GM21786 (cell line): Measurements from ENCODE around the gene TMC6.

Experiments
- ATAC-seq: cut with Tn5 transposase; IDR thresholded peaks from one replicate; pipeline ENCODE4 v1.9.1; 2021; ENCODE audit not compliant: unreplicated experiment

Gene TMC6

DNA sequence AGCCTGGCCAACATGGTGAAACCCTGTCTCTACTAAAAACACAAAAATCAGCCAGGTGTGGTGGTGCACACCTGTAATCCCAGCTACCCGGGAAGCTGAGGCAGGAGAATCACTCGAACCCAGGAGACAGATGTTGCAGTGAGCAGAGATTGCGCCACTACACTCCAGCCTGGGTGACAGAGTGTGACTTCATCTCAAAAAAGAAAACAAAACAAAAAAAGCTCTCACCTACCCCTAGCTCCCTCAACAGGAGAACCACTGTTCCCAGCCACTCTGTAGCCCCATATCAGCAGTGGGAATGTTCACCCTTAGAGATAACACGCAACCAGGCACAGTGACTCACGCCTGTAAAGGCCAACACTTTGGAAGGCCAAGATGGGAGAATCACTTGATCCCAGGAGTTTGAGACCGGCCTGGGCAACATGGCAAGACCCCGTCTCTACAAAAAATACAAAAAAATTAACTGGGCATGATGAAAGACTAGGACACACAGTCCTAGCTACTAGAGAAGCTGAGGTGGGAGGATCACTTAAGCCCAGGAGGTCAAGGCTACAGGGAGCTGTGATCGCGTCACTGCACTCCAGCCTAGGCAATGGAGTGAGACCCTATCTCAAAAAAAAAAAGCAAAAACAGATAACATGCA lies 7.4 kb upstream of the TMC6 start:
- no peak for ATAC-seq

DNA sequence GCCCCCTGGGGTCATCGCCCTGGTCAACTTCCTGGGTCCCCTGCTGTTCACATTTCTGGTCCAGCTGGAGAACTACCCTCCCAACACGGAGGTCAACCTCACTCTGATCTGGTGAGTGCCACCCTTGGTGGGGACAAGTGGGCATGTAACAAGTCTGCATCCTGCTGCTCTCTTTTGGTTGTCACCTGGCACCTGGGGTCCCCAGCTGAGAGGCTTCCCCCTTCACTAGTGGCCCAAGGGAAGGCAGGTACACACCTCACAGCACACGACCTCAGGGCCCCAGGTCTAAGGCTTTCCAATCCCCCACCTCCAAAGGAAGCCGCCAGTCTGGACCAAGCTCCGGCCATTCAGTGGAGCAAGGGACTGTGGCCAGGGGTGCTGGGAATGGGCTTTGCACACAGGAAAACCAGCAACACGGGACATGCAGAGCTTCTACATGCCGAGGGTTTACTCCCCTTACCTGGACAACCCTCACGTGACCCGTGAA lies 6.4 kb upstream of the TMC6 start:
- no peak for ATAC-seq

DNA sequence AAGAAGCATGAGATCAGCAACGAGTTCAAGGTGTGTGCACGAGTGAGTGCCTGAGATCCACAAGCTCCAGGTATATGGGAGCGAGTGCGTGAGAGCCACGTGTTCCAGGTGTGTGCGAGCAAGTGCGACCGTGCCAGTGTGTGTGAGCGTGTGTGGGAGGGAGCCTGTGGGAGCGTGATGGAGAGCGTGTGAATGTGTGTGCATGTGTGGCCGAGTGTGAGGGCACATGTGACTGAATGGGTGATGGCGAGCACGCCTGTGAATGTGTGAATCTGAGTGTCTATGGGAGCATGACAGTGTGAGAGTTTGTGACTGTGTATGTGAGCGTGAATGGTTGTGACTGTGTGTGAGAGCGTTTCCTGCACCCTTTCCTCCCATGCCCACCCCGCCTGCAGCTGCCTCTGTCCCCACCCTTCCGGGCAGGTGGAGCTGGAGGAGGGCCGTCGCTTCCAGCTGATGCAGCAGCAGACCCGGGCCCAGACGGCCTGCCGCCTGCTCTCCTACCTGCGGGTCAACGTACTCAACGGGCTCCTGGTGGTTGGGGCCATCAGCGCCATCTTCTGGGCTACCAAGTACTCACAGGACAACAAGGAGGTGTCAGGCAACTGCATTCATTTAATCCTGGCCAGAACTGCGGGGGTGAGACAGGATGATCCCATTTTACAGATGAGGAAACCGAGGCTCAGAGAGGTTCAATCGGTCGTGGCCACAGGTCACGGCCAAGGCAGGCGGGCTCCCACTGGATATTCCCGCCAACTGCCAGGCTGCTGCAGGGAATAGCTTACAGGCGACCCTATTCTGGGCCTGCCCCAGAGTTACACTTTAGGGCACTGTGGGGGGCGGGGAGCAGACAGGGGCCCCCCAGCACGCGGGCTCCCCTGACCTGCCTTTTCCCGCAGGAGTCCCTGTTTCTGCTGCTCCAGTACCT lies 5.7 kb upstream of the TMC6 start:
- no peak for ATAC-seq

DNA sequence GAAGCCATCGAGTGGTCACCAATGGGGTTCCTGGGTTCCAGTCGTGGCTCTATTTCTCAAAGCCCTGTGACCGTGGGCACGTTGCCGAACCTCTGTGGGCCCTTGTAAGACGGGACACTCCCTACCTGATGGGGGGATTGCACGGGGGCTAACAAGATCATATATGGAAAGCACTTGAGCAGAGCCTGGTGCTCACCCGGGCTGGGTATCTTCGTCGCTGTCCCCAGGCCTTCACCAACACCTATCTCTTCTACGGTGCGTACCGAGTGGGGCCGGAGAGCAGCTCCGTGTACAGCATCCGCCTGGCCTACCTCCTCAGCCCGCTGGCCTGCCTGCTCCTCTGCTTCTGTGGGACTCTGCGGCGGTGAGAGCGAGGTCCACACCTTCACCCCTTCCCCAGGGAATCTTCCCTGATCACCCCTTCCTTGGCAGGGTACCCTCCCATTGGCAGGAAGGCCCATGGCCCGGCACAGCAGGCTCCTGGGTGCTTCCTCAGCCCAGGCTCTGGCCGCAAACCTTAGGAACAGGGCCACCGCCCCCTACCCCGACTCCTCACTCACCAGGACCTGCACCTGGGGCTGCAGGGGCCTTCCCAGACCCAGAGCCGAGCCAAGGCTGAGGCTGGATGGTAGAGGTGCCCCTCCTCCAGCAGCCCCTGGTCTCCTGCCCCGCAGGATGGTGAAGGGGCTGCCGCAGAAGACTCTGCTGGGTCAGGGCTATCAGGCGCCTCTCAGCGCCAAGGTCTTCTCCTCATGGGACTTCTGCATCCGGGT lies 4.8 kb upstream of the TMC6 start:
- ATAC-seq, result no peak

DNA sequence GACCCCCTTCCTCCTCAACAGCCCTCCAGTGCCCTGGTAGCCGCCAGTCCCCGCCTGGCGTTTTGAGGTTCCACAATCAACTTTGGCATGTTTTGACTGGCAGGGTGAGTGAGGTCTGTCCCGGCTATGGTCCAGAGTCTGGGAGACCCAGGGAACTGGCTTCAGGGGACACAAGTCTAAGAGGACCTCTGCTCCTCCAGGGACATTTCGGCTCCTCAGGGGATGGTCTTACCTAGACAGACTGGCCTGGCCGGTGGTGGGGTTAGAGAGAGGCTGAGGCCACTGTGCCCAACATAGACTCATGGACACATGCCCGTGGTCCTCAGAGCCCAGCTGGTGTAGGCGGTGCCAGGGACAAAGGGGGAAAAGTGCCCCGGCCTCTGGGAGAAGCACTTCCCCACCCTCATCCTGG lies 4.2 kb upstream of the TMC6 start:
- ATAC-seq, result no peak

DNA sequence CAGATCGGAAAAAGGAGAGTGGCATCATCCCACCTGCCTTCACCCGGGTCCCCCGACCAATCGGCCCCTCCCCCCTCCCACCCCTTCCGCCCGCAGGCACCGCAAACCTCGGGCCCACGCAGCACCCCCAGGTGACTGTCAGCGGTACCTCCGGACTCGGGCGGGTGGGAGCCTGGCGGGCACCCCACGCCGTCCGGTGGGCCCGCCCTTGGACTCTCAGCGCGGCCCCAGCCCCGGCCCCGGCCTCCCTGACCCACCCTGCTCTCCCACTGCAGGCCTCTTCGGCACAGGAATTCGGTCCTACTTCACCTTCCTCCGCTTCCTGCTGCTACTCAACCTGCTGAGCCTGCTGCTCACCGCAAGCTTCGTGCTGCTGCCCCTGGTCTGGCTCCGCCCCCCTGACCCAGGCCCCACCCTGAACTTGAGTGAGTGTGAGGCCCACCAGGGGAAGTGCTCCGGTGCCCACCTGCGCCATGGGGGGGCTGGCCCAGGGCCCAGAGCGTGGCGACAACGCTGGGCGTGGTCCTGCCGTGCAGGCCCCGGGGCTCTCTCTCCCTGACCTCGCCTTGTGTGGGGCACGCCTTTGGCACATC lies 3.6 kb upstream of the TMC6 start:
- ATAC-seq, result no peak

DNA sequence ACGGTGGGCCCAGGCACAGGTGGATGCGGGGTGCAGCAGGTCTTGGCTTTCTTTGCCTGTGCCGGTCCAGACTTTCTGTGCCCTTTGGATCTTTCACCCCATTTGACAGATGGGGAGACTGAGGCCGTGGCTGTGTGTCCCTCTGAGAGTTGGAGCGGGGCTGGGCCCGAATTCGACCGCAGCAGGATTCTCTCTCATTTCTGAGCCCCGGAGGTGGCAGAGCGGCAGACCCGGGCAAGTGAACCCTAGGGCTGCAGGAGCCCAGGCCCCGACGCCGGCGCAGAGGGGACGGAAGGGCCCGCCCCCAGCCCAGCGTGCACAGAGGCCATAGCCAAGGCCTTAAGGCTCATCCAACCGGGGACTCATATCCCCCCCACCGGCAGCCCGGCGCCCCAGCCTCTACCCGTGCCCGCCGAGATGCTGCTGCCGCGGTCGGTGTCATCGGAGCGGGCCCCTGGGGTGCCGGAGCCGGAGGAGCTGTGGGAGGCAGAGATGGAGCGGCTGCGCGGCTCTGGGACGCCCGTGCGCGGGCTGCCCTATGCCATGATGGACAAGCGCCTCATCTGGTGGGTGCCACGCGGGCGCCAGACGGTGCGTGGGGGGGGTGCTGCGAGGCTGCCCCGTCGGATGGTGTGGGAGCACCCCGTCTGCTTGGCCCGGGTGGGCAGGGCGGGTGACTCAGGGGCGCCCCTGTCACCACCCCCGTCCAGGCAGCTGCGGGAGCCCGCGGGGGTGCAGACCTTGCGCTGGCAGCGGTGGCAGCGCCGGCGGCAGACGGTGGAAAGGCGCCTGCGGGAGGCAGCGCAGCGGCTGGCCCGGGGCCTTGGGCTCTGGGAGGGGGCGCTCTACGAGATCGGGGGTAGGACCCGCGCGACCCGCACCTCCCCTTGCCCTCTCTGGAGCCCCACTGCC lies 2.9 kb upstream of the TMC6 start:
- no peak for ATAC-seq

DNA sequence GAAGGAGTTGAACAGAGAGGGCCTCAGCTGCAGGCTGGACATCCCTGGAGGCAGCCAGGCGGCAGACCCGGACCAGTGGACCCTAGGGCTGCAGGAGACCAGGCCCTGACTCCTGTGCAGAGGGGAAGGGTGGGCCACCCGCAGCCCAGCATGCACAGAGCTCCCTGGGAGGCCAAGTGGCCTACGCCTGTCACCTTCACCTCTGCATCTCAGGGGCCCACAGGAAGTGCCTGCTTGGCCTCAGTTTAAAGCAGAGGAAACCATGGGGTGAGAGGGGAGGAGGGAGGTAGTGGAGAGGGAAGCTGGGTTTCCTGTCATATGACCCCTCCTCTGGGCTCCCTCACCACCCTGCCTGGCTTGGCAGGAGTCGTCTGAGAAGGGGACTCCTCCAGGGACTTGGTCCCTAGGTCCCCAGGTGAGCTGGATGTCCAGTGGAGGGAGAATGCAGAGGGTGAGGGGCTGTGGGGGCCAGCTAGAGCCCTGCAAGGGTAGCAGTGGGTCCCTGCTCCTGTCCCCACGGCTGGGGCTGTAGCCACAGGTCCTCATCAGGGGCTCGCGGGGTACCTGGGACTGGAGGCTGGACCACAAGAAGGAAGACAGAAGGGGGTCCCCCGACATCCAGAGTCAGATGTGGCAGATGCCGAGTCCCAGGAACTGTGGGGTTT lies 2.0 kb upstream of the TMC6 start, which contains the start of gene TMC8:
TSS of gene TMC8 (plus strand) at position 335 of the 665 bp plus-strand sequence. CDS start 818 bp downstream, outside the sequence.
- ATAC-seq, result peak; percentile 34

DNA sequence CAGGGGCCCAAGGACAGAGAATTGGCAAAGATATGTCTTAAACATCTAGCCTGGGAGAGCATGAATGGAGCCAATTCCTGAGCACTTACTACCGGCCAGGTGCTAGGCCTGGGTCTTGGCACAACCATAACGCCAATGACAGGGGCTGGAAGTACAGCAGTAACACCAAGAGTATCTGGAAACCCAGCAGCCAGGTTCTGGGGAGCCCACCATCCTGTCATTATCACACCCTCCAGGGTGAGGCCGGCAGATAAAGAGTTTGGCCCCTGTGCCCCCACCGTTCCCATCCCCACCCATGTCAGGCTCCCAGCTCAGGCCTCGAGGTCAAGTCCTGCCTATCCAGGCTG lies 1.5 kb upstream of the TMC6 start:
- no peak for ATAC-seq

DNA sequence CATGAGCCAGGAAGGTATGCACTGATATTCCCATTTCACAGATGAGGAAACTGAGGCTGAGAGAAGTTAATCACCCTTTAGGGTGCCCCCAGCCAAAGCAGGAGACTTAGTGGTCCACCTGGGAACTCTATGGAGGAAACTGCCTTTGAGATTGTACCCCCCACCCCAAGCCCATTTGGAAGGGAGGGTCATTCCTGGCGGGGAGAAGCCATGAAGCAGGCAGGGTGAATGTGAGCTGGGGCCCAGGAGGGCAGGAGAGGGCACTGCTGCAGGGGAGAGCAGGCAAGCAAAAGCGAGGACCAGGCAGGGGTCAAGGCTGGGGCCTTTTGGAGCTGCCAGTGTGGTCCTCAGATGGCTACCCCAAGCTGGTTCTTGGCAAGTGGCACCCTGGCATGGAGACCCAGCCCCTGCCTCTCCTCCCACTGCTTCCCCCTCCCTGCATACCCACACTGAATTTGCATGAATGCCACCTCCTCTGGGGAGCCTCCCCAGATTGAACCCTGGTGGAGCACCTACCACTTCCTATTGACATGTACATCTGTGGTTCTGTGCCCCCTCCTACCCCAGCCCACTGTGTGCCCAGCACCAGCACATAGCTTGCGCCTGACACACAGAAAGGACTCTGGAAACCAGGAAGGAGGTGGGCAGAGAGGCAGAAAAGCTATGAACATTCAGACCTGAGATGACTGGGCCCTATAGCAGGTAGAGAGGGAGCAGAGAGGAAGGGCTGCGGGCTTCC lies 965 bp upstream of the TMC6 start:
- ATAC-seq, result no peak

DNA sequence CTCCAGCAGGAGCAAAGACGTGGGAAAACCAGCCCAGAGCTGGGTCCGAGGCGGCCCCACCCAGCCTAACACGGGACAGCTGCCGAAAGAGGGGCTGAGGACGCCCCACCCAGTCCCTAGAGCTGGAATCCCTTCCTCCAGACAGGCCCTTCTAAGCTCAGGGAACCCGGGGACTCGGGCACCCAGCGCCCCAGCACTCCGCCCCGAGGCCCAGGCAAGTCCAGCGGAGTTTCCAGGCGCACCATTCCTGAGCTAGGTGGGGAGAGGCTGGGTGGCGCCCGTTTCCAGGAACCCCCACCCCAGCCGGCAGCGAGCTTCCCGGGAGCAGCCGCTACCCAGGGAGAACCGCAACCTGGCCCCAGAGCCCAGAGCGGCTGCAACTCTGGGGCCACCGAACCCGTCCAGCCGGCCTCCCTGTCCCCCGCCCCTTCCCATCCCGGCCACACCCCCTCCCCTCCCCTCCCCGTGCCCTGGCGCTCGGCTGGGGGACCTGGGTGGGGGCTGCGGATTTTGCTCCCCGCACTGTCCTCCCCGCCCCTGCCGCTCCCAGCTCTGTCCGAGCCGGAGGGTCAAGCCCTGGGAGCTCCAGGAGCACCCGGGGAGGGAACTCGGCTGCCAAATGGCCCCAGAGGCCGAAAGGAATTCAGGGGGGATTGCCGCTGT lies 536 bp downstream of the TMC6 start:
- ATAC-seq, result no peak

DNA sequence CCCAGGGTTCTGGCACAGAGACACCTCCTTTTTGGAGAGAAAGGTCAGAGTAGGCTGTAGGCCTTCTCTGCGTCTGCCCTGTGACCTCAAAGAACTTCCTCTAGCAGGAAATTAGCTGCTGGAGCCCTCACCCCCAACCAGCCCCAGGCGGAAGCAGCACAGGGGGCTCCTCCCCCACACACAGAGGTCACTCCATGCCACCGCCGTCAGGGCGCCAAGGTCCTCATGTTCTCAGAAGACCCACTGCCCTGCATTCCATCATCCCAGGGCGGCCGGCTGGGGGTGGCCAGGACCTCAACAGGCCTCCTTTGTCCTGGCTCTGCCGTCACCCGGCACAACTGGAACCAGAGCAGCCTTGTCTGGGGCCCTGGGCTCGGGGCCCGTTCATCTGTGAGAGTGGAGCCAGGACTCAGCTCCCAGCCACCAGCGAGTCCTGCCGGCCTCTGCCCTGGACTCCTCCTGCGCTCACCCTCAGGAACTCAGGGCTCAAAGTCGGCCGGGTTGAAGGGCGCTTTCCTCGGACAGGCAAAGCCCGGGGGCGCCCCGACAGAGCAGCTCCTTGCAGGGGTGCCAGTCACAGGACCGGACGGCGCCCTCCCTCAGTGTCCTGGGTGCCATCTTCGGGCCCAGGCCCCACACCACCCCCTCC lies 1.2 kb downstream of the TMC6 start:
- ATAC-seq, result no peak

DNA sequence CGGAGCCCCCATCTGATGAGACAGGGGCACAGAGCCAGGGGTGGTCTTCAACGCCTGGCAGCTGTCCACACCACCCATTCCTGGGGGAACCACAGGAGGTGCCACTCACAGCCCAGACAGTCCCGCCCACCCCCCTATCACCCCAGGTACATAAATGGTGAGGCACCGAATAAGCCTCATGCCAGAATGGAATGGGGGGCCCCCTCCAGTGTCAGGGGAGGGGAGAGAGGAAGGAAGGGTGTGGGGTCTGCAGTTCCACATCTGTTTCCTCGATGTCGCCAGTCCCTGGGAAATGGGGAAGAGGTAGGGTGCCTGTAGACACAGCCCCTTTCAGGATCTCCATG lies 1.7 kb downstream of the TMC6 start:
- ATAC-seq, result no peak

DNA sequence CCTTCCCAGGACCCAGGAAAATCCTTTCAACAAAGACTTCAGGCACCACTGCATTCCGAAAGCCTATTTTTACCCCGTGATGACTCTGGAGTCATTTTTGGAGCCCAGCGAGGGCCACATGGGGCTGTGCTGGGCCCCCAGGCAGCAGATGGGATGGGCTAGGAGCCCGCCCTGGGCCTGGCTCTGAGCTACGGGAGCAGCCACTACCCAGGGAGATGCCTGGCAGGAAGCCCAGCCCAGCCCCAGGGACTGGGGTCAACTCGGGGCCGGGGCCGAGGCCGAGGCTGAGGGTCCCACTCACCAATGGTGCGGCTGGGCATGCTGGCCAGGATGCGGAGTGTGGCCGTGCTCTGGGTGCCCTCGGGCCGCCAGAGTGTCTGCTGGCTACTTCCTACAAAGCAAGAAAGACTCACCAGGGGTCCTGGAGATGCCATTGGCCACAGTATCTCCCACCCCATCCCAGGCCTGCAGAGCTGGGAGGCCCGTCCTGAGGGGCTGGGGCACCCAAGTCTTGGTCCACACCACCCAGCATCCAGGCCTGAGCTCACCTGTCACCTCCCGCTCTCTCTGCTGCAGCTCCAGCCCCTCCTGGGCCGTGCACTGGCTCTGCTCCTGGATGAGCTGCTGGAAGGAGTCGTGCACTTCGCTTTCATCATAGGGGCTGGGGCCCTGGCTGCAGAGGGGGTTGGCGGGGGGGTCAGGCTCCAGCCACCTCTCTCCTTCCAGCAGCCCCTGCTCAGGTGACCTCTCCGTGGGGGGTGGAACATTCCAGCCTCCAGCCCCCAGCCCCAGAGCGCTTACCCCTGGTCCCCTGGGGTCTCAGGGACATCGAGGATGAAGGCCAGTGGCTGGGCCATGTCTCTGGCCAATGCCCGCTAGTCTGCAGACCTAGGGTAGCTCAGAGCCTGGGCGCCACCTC lies 2.3 kb downstream of the TMC6 start:
- ATAC-seq, result no peak

DNA sequence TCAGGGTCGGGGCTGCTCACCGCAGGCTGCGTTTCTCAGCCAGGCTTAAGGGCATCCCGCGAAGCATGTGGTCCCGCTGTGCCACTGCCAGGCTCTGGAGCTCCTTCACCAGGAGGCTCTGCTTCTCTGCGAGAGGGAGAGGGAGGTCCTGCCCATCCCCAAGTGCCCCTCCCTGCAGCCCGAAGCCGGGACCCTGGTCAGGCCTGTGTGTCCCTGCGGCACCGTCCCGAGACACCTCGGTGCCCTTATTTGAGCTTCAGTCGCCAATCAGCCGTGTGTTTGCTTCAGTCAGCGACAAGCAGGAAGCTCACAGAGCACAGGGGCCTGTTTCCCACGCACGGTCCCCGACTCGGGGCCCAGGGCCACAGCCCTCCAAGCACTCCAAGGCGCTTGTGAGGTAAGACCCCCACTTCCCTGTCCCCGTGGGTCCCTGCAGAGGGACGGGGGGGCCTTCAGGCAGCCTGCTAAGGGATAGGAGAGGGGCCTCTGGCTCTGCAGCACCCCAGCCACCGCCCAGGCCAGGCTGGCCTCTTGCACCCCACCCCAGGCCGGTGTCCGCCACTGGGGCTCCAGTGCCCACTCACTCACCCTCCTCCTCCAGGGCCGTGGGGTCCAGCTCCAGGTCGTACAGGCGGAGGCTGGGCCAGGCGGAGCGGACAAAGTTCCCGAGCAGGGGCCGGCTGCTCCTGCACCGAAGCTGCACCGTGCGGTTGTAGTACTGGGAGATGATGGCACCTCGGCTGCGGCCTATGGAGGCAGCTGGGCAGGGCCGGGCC lies 3.2 kb downstream of the TMC6 start:
- ATAC-seq, result no peak

DNA sequence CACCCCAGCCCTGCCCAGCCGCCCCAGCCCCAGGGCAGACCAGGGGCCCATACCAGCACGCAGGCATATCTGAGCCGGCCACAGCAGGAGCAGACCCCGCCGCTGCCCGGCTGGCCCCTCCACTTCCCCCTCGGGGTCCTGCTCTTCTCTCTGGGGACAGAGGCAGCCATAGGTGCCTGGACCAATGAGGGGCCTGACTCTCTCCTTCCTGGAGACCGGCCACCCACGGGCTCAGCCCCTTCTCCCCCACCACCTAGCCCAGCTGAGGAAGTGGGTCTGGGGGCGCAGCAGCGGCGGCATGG lies 3.8 kb downstream of the TMC6 start:
- no peak for ATAC-seq
